Measurements from ENCODE around the gene TTC9C. TPM values are rescaled to one million over a fixed set of nuclear protein-coding genes. Genes with fewer than 3 reads are reported as not detected.

Gene TTC9C
- polyA plus RNA-seq, 1 donor (not counting 4 experiments of a cell fraction or from before 2014, with no cell fraction given): 26.1 TPM

GRCh38 chr11:62732830-62733229, 4.5 kb downstream of the TTC9C start:
- H3K79me2 ChIP-seq (ENCODE audit: control insufficient read depth, insufficient read depth, low read length): peaks cover 38% of the 10 kb centered on the region
- no peaks in the 10 kb centered on the region for H3K27me3 ChIP-seq (ENCODE audit: control insufficient read depth, extremely low read depth, insufficient read depth, low read length)
- no peak overlapping the region for H3K4me2 ChIP-seq (ENCODE audit: control insufficient read depth, extremely low read depth, insufficient read depth, low read depth, low read length)
- no peak overlapping the region for H3K9ac ChIP-seq (ENCODE audit: control insufficient read depth, extremely low read depth, insufficient read depth, low read length)
- no peak overlapping the region for H3K4me3 ChIP-seq (ENCODE audit: control insufficient read depth in 2 of 3, extremely low read depth in 1 of 3, insufficient read depth in 2 of 3, low read depth in 1 of 3, low read length in 3 of 3)
- H3K36me3 ChIP-seq (ENCODE audit: control insufficient read depth in 2 of 2, extremely low read depth in 1 of 2, insufficient read depth in 2 of 2, low read length in 2 of 2): peaks cover 8 to 9% of the 10 kb centered on the region in 2 experiments
- H2AFZ ChIP-seq (ENCODE audit: control insufficient read depth, low read length): no peak overlapping the region
- DNase-seq (ENCODE audit: low read depth, low spot score) (no peak), FAIRE-seq (no peak)
- TF ChIP-seq EZH2 (IDR thresholded peaks at IDR 0.05; ENCODE audit: low read length): no peak
- TF ChIP-seq CTCF (optimal IDR thresholded peaks at IDR 0.05 in 1 of 3, IDR thresholded peaks at IDR 0.05 in 1 of 3, conservative IDR thresholded peaks at IDR 0.05 in 1 of 3; ENCODE audit: extremely low read depth in 1 of 3, insufficient read depth in 2 of 3, low read length in 3 of 3): peak in 1 of 3 experiments; percentile 9
- H3K27ac ChIP-seq (ENCODE audit: control insufficient read depth, insufficient read depth, low read length): no peak overlapping the region
- no peaks in the 10 kb centered on the region for H4K20me1 ChIP-seq (ENCODE audit: control insufficient read depth, extremely low read depth, insufficient read depth, low read length)
- H3K4me1 ChIP-seq (ENCODE audit: control insufficient read depth, extremely low read depth, insufficient read depth, low read length): peaks cover 14% of the 10 kb centered on the region
- H3K9me1 ChIP-seq (ENCODE audit: control insufficient read depth, extremely low read depth, insufficient read depth, low read length): no peaks in the 10 kb centered on the region
- dilution Hi-C loops (cut with MboI; ENCODE audit: extremely low pct_ligation_motif_present, low sequenced_read_pairs): no loop called here
- H3K9me3 ChIP-seq (ENCODE audit: control insufficient read depth, low read depth, low read length): no peaks in the 10 kb centered on the region

- no peak overlapping the region for H3K4me2 ChIP-seq (ENCODE audit: control insufficient read depth, extremely low read depth, insufficient read depth, low read depth, low read length)
- TF ChIP-seq CTCF (optimal IDR thresholded peaks at IDR 0.05 in 1 of 3, IDR thresholded peaks at IDR 0.05 in 1 of 3, conservative IDR thresholded peaks at IDR 0.05 in 1 of 3; ENCODE audit: extremely low read depth in 1 of 3, insufficient read depth in 2 of 3, low read length in 3 of 3): no peak
- TF ChIP-seq EZH2 (IDR thresholded peaks at IDR 0.05; ENCODE audit: low read length): no peak
- no peak overlapping the region for H3K9ac ChIP-seq (ENCODE audit: control insufficient read depth, extremely low read depth, insufficient read depth, low read length)
- H3K27ac ChIP-seq (ENCODE audit: control insufficient read depth, insufficient read depth, low read length): no peak overlapping the region
- no peaks in the 10 kb centered on the region for H3K27me3 ChIP-seq (ENCODE audit: control insufficient read depth, extremely low read depth, insufficient read depth, low read length)
- no peak overlapping the region for H2AFZ ChIP-seq (ENCODE audit: control insufficient read depth, low read length)
- H4K20me1 ChIP-seq (ENCODE audit: control insufficient read depth, extremely low read depth, insufficient read depth, low read length): no peaks in the 10 kb centered on the region
- H3K9me3 ChIP-seq (ENCODE audit: control insufficient read depth, low read depth, low read length): no peaks in the 10 kb centered on the region
- no peaks in the 10 kb centered on the region for H3K9me1 ChIP-seq (ENCODE audit: control insufficient read depth, extremely low read depth, insufficient read depth, low read length)
- FAIRE-seq: no peak
- H3K79me2 ChIP-seq (ENCODE audit: control insufficient read depth, insufficient read depth, low read length): peaks cover 9% of the 10 kb centered on the region
- peaks cover 7 to 14% of the 10 kb centered on the region in 2 experiments for H3K36me3 ChIP-seq (ENCODE audit: control insufficient read depth in 2 of 2, extremely low read depth in 1 of 2, insufficient read depth in 2 of 2, low read length in 2 of 2)
- no peak overlapping the region for H3K4me3 ChIP-seq (ENCODE audit: control insufficient read depth in 2 of 3, extremely low read depth in 1 of 3, insufficient read depth in 2 of 3, low read depth in 1 of 3, low read length in 3 of 3)
- DNase-seq (ENCODE audit: low read depth, low spot score): no peak
- dilution Hi-C loops (cut with MboI; ENCODE audit: extremely low pct_ligation_motif_present, low sequenced_read_pairs): no loop called here
- H3K4me1 ChIP-seq (ENCODE audit: control insufficient read depth, extremely low read depth, insufficient read depth, low read length): no peaks in the 10 kb centered on the region
Measured at GRCh38 chr11:62737196-62737595, 8.9 kb downstream of the TTC9C start.

All from keratinocyte (primary cell).